ENCODE measurements around the gene PSMD13.

Gene PSMD13

GRCh38 chr11:252666-253065, 15.9 kb downstream of the PSMD13 start:
- no peak for TF ChIP-seq PKNOX1 (IDR thresholded peaks at IDR 0.05)
- ChIA-PET POLR2A (no interaction called here), CTCF (no interaction called here)
- no peak for DNase-seq (ENCODE audit: extremely low spot score)

GRCh38 chr11:253160-253885, 16.5 kb downstream of the PSMD13 start:
- CTCF ChIA-PET: interaction anchor here (0.6 kb wide), 1 partner anchor 106 kb away, joined by 4 read pairs; no protein-coding TSS in a partner anchor
- TF ChIP-seq ZNF384 (IDR thresholded peaks at IDR 0.05) (no peak), FOXK2 (IDR thresholded peaks at IDR 0.05) (no peak), SP1 (IDR thresholded peaks at IDR 0.05) (no peak), NFRKB (IDR thresholded peaks at IDR 0.05) (no peak), ARNT (IDR thresholded peaks at IDR 0.05) (no peak), LEF1 (IDR thresholded peaks at IDR 0.05; ENCODE audit: borderline replicate concordance) (no peak), FOXA1 (IDR thresholded peaks at IDR 0.05) (no peak), HDGF (IDR thresholded peaks at IDR 0.05; ENCODE audit: borderline replicate concordance) (no peak), PKNOX1 (IDR thresholded peaks at IDR 0.05) (no peak), BHLHE40 (IDR thresholded peaks at IDR 0.05; ENCODE audit: borderline replicate concordance) (no peak), TARDBP (IDR thresholded peaks at IDR 0.05) (no peak)
- POLR2A ChIA-PET: no interaction called here
- no peak for DNase-seq (ENCODE audit: extremely low spot score)

GRCh38 chr11:253886-254270, 17.1 kb downstream of the PSMD13 start:
- ChIA-PET CTCF (interaction anchor here (0.6 kb wide), 1 partner anchor 105 kb away, joined by 4 read pairs; no protein-coding TSS in a partner anchor), POLR2A (no interaction called here)
- no peak for TF ChIP-seq ARNT (IDR thresholded peaks at IDR 0.05)
- TF ChIP-seq HDGF (IDR thresholded peaks at IDR 0.05; ENCODE audit: borderline replicate concordance): no peak
- TF ChIP-seq FOXA1 (IDR thresholded peaks at IDR 0.05): no peak
- TF ChIP-seq FOXK2 (IDR thresholded peaks at IDR 0.05): no peak
- TF ChIP-seq NFRKB (IDR thresholded peaks at IDR 0.05): no peak
- no peak for TF ChIP-seq TARDBP (IDR thresholded peaks at IDR 0.05)
- no peak for TF ChIP-seq FOXM1 (IDR thresholded peaks at IDR 0.05; ENCODE audit: borderline replicate concordance)
- DNase-seq (ENCODE audit: extremely low spot score): no peak

- no peak for TF ChIP-seq SP1 (IDR thresholded peaks at IDR 0.05)
- TF ChIP-seq PKNOX1 (IDR thresholded peaks at IDR 0.05): no peak
- no peak for TF ChIP-seq TARDBP (IDR thresholded peaks at IDR 0.05)
- no peak for TF ChIP-seq SUZ12 (IDR thresholded peaks at IDR 0.05)
- TF ChIP-seq ELF4 (IDR thresholded peaks at IDR 0.05): no peak
- TF ChIP-seq CTBP1 (IDR thresholded peaks at IDR 0.05; ENCODE audit: borderline replicate concordance): no peak
- no peak for TF ChIP-seq FOXM1 (IDR thresholded peaks at IDR 0.05; ENCODE audit: borderline replicate concordance)
- no peak for DNase-seq (ENCODE audit: extremely low spot score)
- CTCF ChIA-PET: no interaction called here
- POLR2A ChIA-PET: no interaction called here
These were observed 18.4 kb downstream of the PSMD13 start for GRCh38 chr11:255176-255575.

- POLR2A ChIA-PET: no interaction called here
- CTCF ChIA-PET: no interaction called here
- DNase-seq (ENCODE audit: extremely low spot score): no peak
- TF ChIP-seq ELF4 (IDR thresholded peaks at IDR 0.05) (no peak), TARDBP (IDR thresholded peaks at IDR 0.05) (no peak), PKNOX1 (IDR thresholded peaks at IDR 0.05) (no peak), BHLHE40 (IDR thresholded peaks at IDR 0.05; ENCODE audit: borderline replicate concordance) (no peak), SUZ12 (IDR thresholded peaks at IDR 0.05) (no peak), NFRKB (IDR thresholded peaks at IDR 0.05) (no peak), FOXM1 (IDR thresholded peaks at IDR 0.05; ENCODE audit: borderline replicate concordance) (no peak), ZNF384 (IDR thresholded peaks at IDR 0.05) (no peak), ARNT (IDR thresholded peaks at IDR 0.05) (no peak), FOXK2 (IDR thresholded peaks at IDR 0.05) (no peak), CTBP1 (IDR thresholded peaks at IDR 0.05; ENCODE audit: borderline replicate concordance) (no peak), LEF1 (IDR thresholded peaks at IDR 0.05; ENCODE audit: borderline replicate concordance) (no peak), HDGF (IDR thresholded peaks at IDR 0.05; ENCODE audit: borderline replicate concordance) (no peak), FOXA1 (IDR thresholded peaks at IDR 0.05) (no peak), SP1 (IDR thresholded peaks at IDR 0.05) (no peak)
These were observed 19.0 kb downstream of the PSMD13 start for GRCh38 chr11:255816-256215.

GRCh38 chr11:256952-257737, 20.4 kb downstream of the PSMD13 start:
- no peak for TF ChIP-seq BHLHE40 (IDR thresholded peaks at IDR 0.05; ENCODE audit: borderline replicate concordance)
- no peak for TF ChIP-seq SUZ12 (IDR thresholded peaks at IDR 0.05)
- CTCF ChIA-PET: interaction anchor here (1.0 kb wide), 1 partner anchor 191 kb away, joined by 5 read pairs; no protein-coding TSS in a partner anchor
- POLR2A ChIA-PET: interaction anchor here (1.3 kb wide), 1 partner anchor 50 kb away, joined by 5 read pairs; the partner anchor contains the start of genes BET1L and RIC8A
- no peak for DNase-seq (ENCODE audit: extremely low spot score)

All from HEK293T (cell line).